H1 (cell line): Measurements from ENCODE around the gene PLCL1. TPM values are rescaled to one million over a fixed set of nuclear protein-coding genes. Genes with fewer than 3 reads are reported as not detected.

Experiments
- CTCF ChIA-PET: fragments of 300-600 bp; sonication (Branson Sonifier 250); formaldehyde crosslinking; loops from one replicate; lab custom pipeline; 2021; ENCODE audit not compliant: partially characterized antibody; lab: Charles Lee
- POLR2A ChIA-PET: fragments of 300-600 bp; sonication (Branson Sonifier 250); formaldehyde crosslinking; loops from one replicate; lab custom pipeline; 2021; ENCODE audit warnings: inconsistent platforms; ENCODE audit not compliant: partially characterized antibody; lab: Charles Lee
- DNase-seq, 2 experiments: peaks; one replicate each; pipeline versions ENCODE4 v3.0.0 to v3.0.0-alpha.2; 2010 to 2022; ENCODE audit warnings: low spot score in 2 of 2, low read depth in 1 of 2, mixed read lengths in 1 of 2
- FAIRE-seq: peaks from 2 replicates; lab custom pipeline; 2011; peaks lifted over from hg19 to GRCh38; lab: Jason Lieb, UNC
- H2AFZ ChIP-seq: 2 replicates; pipeline ENCODE4 v1.8.1; 2012; ENCODE audit warnings: low read length, inconsistent platforms
- H2AK5ac ChIP-seq: 2 replicates; pipeline ENCODE4 v1.6.1; 2013; ENCODE audit warnings: low read depth, low read length
- H2BK120ac ChIP-seq: replicated peaks from 2 replicates; pipeline ENCODE3; 2013; ENCODE audit warnings: low read depth, low read length, inconsistent platforms
- H2BK12ac ChIP-seq: 2 replicates; pipeline ENCODE4 v1.6.1; 2013; ENCODE audit warnings: low read depth, low read length
- H2BK15ac ChIP-seq: 2 replicates; pipeline ENCODE4 v1.6.1; 2013; ENCODE audit warnings: low read length
- H2BK20ac ChIP-seq: 2 replicates; pipeline ENCODE4 v1.6.1; 2013; ENCODE audit warnings: low read length
- H2BK5ac ChIP-seq: 2 replicates; pipeline ENCODE4 v1.6.1; 2013; ENCODE audit warnings: low read depth, low read length
- H3K14ac ChIP-seq: 2 replicates; pipeline ENCODE4 v1.6.1; 2013; ENCODE audit warnings: inconsistent platforms; ENCODE audit not compliant: insufficient read length
- H3K18ac ChIP-seq: 2 replicates; pipeline ENCODE4 v1.6.1; 2013; ENCODE audit warnings: low read length; ENCODE audit errors: extremely low read depth
- H3K23ac ChIP-seq: 2 replicates; pipeline ENCODE4 v1.6.1; 2013; ENCODE audit warnings: inconsistent platforms; ENCODE audit not compliant: insufficient read length
- H3K23me2 ChIP-seq: 2 replicates; pipeline ENCODE4 v1.6.1; 2013; ENCODE audit warnings: low read depth, low read length
- H3K27ac ChIP-seq: 2 replicates; pipeline ENCODE4 v1.6.1; 2011; ENCODE audit warnings: low read depth, low read length, inconsistent platforms
- H3K27me3 ChIP-seq, 4 experiments: replicated peaks in 1 of 4; 1 replicate in 1 of 4; 2 replicates in 3 of 4; pipeline versions ENCODE4 v1.6.1 to v1.8.1; 2011 to 2013; ENCODE audit warnings: low read length in 3 of 4, mild to moderate bottlenecking in 3 of 4, inconsistent platforms in 2 of 4, mixed read lengths in 2 of 4, moderate library complexity in 1 of 4; ENCODE audit not compliant: control insufficient read depth in 3 of 4, insufficient read depth in 3 of 4; ENCODE audit errors: extremely low read depth in 1 of 4
- H3K36me3 ChIP-seq, 4 experiments: 2 replicates each; pipeline versions ENCODE4 v1.6.1 to v1.8.1; 2011 to 2013; ENCODE audit warnings: mild to moderate bottlenecking in 4 of 4, low read length in 3 of 4, moderate library complexity in 2 of 4, control low read depth in 1 of 4, inconsistent platforms in 1 of 4; ENCODE audit not compliant: insufficient read depth in 4 of 4, control insufficient read depth in 2 of 4
- H3K4ac ChIP-seq: replicated peaks from 2 replicates; pipeline ENCODE3; 2013; ENCODE audit warnings: low read length, low read depth, mixed read lengths, inconsistent platforms; ENCODE audit not compliant: insufficient read length
- H3K4me1 ChIP-seq, 4 experiments: replicated peaks in 1 of 4; 1 replicate in 1 of 4; 2 replicates in 3 of 4; pipeline versions ENCODE4 v1.6.1 to v1.8.1; 2011 to 2013; ENCODE audit warnings: low read length in 3 of 4, inconsistent platforms in 2 of 4, mixed read lengths in 1 of 4; ENCODE audit not compliant: insufficient read depth in 4 of 4, control insufficient read depth in 3 of 4
- H3K4me2 ChIP-seq, 2 experiments: 2 replicates each; pipeline versions ENCODE4 v1.6.1 to v1.8.1; 2011 to 2013; ENCODE audit warnings: low read depth in 2 of 2, low read length in 2 of 2, control low read depth in 1 of 2, inconsistent platforms in 1 of 2, mild to moderate bottlenecking in 1 of 2; ENCODE audit not compliant: insufficient read depth in 1 of 2
- H3K4me3 ChIP-seq, 4 experiments: fragments of 200-600, 300-600 bp in 1 of 4; sonication (generic), shearing (Covaris generic), sonication (Bioruptor Twin) in 1 of 4; 2 replicates each; pipeline versions ENCODE4 v1.5.1 to v1.8.1; 2011 to 2016; ENCODE audit warnings: low read length in 4 of 4, low read depth in 3 of 4, control low read depth in 2 of 4, inconsistent platforms in 2 of 4, mild to moderate bottlenecking in 2 of 4, mixed read lengths in 1 of 4, moderate library complexity in 1 of 4; ENCODE audit not compliant: insufficient read depth in 2 of 4; ENCODE audit errors: extremely low read depth in 1 of 4
- H3K56ac ChIP-seq: replicated peaks from 2 replicates; pipeline ENCODE3; 2013; ENCODE audit warnings: low read depth, mild to moderate bottlenecking, mixed read lengths, low read length, inconsistent platforms; ENCODE audit not compliant: insufficient read length
- H3K79me1 ChIP-seq: 2 replicates; pipeline ENCODE4 v1.6.1; 2013; ENCODE audit warnings: low read depth, low read length, control low read depth
- H3K79me2 ChIP-seq, 2 experiments: 2 replicates each; pipeline versions ENCODE4 v1.6.1 to v1.8.1; 2012 to 2013; ENCODE audit warnings: low read length in 2 of 2, mild to moderate bottlenecking in 2 of 2, inconsistent platforms in 1 of 2; ENCODE audit not compliant: insufficient read depth in 2 of 2, control insufficient read depth in 1 of 2
- H3K9ac ChIP-seq, 4 experiments: replicated peaks in 1 of 4; 1 replicate in 1 of 4; 2 replicates in 3 of 4; pipeline versions ENCODE4 v1.6.1 to v1.8.1; 2011 to 2013; ENCODE audit warnings: low read depth in 3 of 4, low read length in 3 of 4, control low read depth in 2 of 4, mild to moderate bottlenecking in 2 of 4, moderate library complexity in 2 of 4, inconsistent platforms in 1 of 4; ENCODE audit errors: extremely low read depth in 1 of 4
- H3K9me3 ChIP-seq, 2 experiments: 2 replicates each; pipeline versions ENCODE4 v1.6.1 to v1.8.1; 2012 to 2013; ENCODE audit warnings: mild to moderate bottlenecking in 2 of 2, moderate library complexity in 2 of 2, control low read depth in 1 of 2, inconsistent platforms in 1 of 2, low read depth in 1 of 2, low read length in 1 of 2, mixed read lengths in 1 of 2; ENCODE audit not compliant: insufficient read depth in 2 of 2
- H4K20me1 ChIP-seq, 2 experiments: replicated peaks in 1 of 2; 2 replicates each; pipeline versions ENCODE3 to v1.8.1; 2011 to 2013; ENCODE audit warnings: inconsistent platforms in 2 of 2, low read length in 2 of 2, mild to moderate bottlenecking in 1 of 2; ENCODE audit not compliant: insufficient read depth in 2 of 2, control insufficient read depth in 1 of 2
- H4K5ac ChIP-seq: 2 replicates; pipeline ENCODE4 v1.6.1; 2013; ENCODE audit warnings: low read length, low read depth, mixed read lengths, inconsistent platforms; ENCODE audit not compliant: insufficient read length
- H4K8ac ChIP-seq: 2 replicates; pipeline ENCODE4 v1.8.0; 2013; ENCODE audit warnings: mild to moderate bottlenecking, moderate library complexity, low read length, inconsistent platforms; ENCODE audit not compliant: insufficient read depth; ENCODE audit errors: extremely low read depth
- H4K91ac ChIP-seq: replicated peaks from 2 replicates; pipeline ENCODE3; 2013; ENCODE audit warnings: low read length, mixed read lengths, inconsistent platforms; ENCODE audit not compliant: insufficient read length
- CBX5 ChIP-seq: fragments of 300-800, 300-1000 bp; sonication (generic); IDR thresholded peaks from 2 replicates; pipeline ENCODE4 v1.7.1; 2016; ENCODE audit warnings: antibody characterized with exemption, low read length, low read depth
- CREB1 ChIP-seq: IDR thresholded peaks from 2 replicates; pipeline ENCODE4 v1.6.1; 2012; ENCODE audit warnings: inconsistent platforms
- CTCF ChIP-seq, 3 experiments: IDR thresholded peaks; 1 replicate in 2 of 3; 2 replicates in 1 of 3; pipeline versions ENCODE4 v1.5.1 to v1.6.1; 2011; ENCODE audit warnings: low read length in 3 of 3, mild to moderate bottlenecking in 3 of 3, inconsistent platforms in 2 of 3, low read depth in 1 of 3, moderate library complexity in 1 of 3; ENCODE audit not compliant: insufficient read depth in 1 of 3; ENCODE audit errors: control extremely low read depth in 1 of 3
- FOSL1 ChIP-seq: IDR thresholded peaks from 2 replicates; pipeline ENCODE4 v1.6.1; 2011; ENCODE audit warnings: mild to moderate bottlenecking, low read depth, low read length, moderate library complexity; ENCODE audit not compliant: insufficient read depth
- HDAC2 ChIP-seq, 2 experiments: fragments of 300-600 bp in 1 of 2; sonication (generic) in 1 of 2; IDR thresholded peaks; 2 replicates each; pipeline ENCODE4 v1.6.1; 2011 to 2012; ENCODE audit warnings: low read depth in 2 of 2, low read length in 2 of 2, mild to moderate bottlenecking in 2 of 2, moderate library complexity in 2 of 2, borderline replicate concordance in 1 of 2, inconsistent platforms in 1 of 2
- JUN ChIP-seq: IDR thresholded peaks from 2 replicates; pipeline ENCODE4 v1.6.1; 2011; ENCODE audit warnings: low read depth, mild to moderate bottlenecking, improper control_type of control experiment, low read length
- MAFK ChIP-seq: IDR thresholded peaks from 2 replicates; pipeline ENCODE4 v1.6.1; 2012; ENCODE audit warnings: low read depth, mild to moderate bottlenecking, improper control_type of control experiment, low read length
- POLR2A ChIP-seq, 2 experiments: IDR thresholded peaks; 1 replicate in 1 of 2; 2 replicates in 1 of 2; pipeline ENCODE4 v1.6.1; 2011; ENCODE audit warnings: low read depth in 2 of 2, low read length in 2 of 2, mild to moderate bottlenecking in 2 of 2; ENCODE audit errors: control extremely low read depth in 1 of 2
- RBBP5 ChIP-seq: IDR thresholded peaks from 2 replicates; pipeline ENCODE4 v1.7.1; 2012; ENCODE audit warnings: low read depth, mild to moderate bottlenecking, inconsistent platforms, low read length, moderate library complexity, borderline replicate concordance
- TEAD4 ChIP-seq: IDR thresholded peaks from 2 replicates; pipeline ENCODE4 v1.6.1; 2012; ENCODE audit warnings: low read depth, low read length, inconsistent platforms, mixed read lengths
- WGBS, 2 experiments: shearing (Covaris generic) in 1 of 2; methylation state at CpG; one replicate each; pipeline versions ENCODE4 v1.1.6 to v1.1.7; 2013 to 2015; ENCODE audit warnings: low lambda C conversion rate in 2 of 2, mixed read lengths in 2 of 2, inconsistent platforms in 1 of 2, low coverage in 1 of 2, missing lambda C conversion rate in 1 of 2; ENCODE audit not compliant: insufficient replicate concordance in 2 of 2, insufficient coverage in 1 of 2, insufficient read length in 1 of 2; ENCODE audit errors: extremely low coverage in 1 of 2, missing lambda C conversion rate in 1 of 2; 5-methylcytosine and 5-hydroxymethylcytosine counted together
- polyA plus RNA-seq, 7 experiments: library from polyadenylated mRNA; depleted of rRNA in 3 of 7; stranded (reverse) in 5 of 7; unstranded in 2 of 7; fragments of >200 nt in 5 of 7; fragments of 200-250 nt in 2 of 7; gene quantifications; 1 replicate in 5 of 7; 2 replicates in 1 of 7; 4 replicates in 1 of 7; pipeline versions ENCODE4 v1.2.1 to v1.2.3, GENCODE V29; 2011 to 2013; ENCODE audit warnings: missing spikeins in 2 of 7, mixed read lengths in 2 of 7
- total RNA-seq: library from RNA; stranded (reverse); fragmentation: NEBNext Ultra II Directional; extraction: Animal tissue kit (Norgen Biotek cat#: 25700); gene quantifications from 2 replicates; pipeline ENCODE4 v1.2.1, GENCODE V29; 2021

PLCL1 gene
- total and polyA plus RNA-seq, 2 of the 8 experiments (the other 6 are each of a cell fraction or from before 2014, with no cell fraction given) = not detected

GRCh38 chr2:198080879-198081765 lies 276.7 kb downstream of the PLCL1 start:
- no peak overlapping the region for H4K91ac ChIP-seq
- no peak overlapping the region for H3K23ac ChIP-seq
- ChIA-PET POLR2A (interaction anchor here (0.5 kb wide), 1 partner anchor 91 kb away, joined by 3 read pairs; no protein-coding TSS in a partner anchor), CTCF (interaction anchor here (0.7 to 2.3 kb wide), 2 partner anchors 19 to 216 kb away, joined by 3 to 7 read pairs; no protein-coding TSS in a partner anchor)
- no peak overlapping the region for H2BK12ac ChIP-seq
- no peak overlapping the region for H4K8ac ChIP-seq
- no peak overlapping the region for H2AK5ac ChIP-seq
- H3K23me2 ChIP-seq = no peaks in the 10 kb centered on the region; the same call in 1 of the 2 replicates
- no peak overlapping the region for H2BK15ac ChIP-seq
- no peaks in the 10 kb centered on the region for H3K4me1 ChIP-seq
- no peak overlapping the region for H3K18ac ChIP-seq
- WGBS, 2 experiments = 89% methylated on average over 2 of the region's 2 CpGs; no CpG with 5 or more reads in 1 of the 2 experiments
- no peaks in the 10 kb centered on the region for H3K9me3 ChIP-seq
- no peak overlapping the region for H3K27ac ChIP-seq
- no peak overlapping the region for H4K5ac ChIP-seq
- no peak overlapping the region for H2BK120ac ChIP-seq
- H3K4me2 ChIP-seq = no peak overlapping the region
- no peak overlapping the region for H3K9ac ChIP-seq
- no peak overlapping the region for H2BK5ac ChIP-seq
- H3K14ac ChIP-seq = no peak overlapping the region
- no peak overlapping the region for H3K56ac ChIP-seq
- no peak overlapping the region for H3K4me3 ChIP-seq
- DNase-seq = no peak
- H3K36me3 ChIP-seq = no peaks in the 10 kb centered on the region; a peak in 1 of 8 replicates
- no peaks in the 10 kb centered on the region for H3K27me3 ChIP-seq
- H2AFZ ChIP-seq = no peak overlapping the region
- H3K4ac ChIP-seq = no peak overlapping the region
- no peaks in the 10 kb centered on the region for H3K79me2 ChIP-seq
- H4K20me1 ChIP-seq = no peaks in the 10 kb centered on the region
- H3K79me1 ChIP-seq = no peaks in the 10 kb centered on the region
- FAIRE-seq = no peak
- H2BK20ac ChIP-seq = no peak overlapping the region
- TF ChIP-seq FOSL1 = no peak
- TF ChIP-seq CBX5 = no peak
- no peak for TF ChIP-seq HDAC2 (IDR thresholded peaks at IDR 0.05; ENCODE audit: borderline replicate concordance in 1 of 2, low read depth in 2 of 2, low read length in 2 of 2)
- TF ChIP-seq MAFK = no peak
- no peak for TF ChIP-seq RBBP5
- TF ChIP-seq TEAD4 = no peak
- TF ChIP-seq CREB1 = no peak
- no peak for TF ChIP-seq JUN
- no peak for TF ChIP-seq POLR2A (IDR thresholded peaks at IDR 0.05; ENCODE audit: control extremely low read depth in 1 of 2, low read depth in 2 of 2, low read length in 2 of 2)
- TF ChIP-seq CTCF (IDR thresholded peaks at IDR 0.05; ENCODE audit: control extremely low read depth in 1 of 3, insufficient read depth in 1 of 3, low read depth in 1 of 3, low read length in 3 of 3) = no peak
